ENCODE data around the gene GULP1. TPM values are rescaled to one million over a fixed set of nuclear protein-coding genes. Genes with fewer than 3 reads are reported as not detected.

Gene GULP1
- total and polyA plus RNA-seq, 2 of the 4 experiments (the other 2 are of a cell fraction) = 24.4 to 40.1 TPM

- no peaks in the 10 kb centered on the region for H3K4me1 ChIP-seq (ENCODE audit: control insufficient read depth, insufficient read depth, low read length)
- BruUV-seq (replicated peaks) = no TSS peak
- no peak overlapping the region for H3K56ac ChIP-seq (ENCODE audit: extremely low read depth, insufficient read depth, low read length)
- no peaks in the 10 kb centered on the region for H3K27me3 ChIP-seq (ENCODE audit: control insufficient read depth, insufficient read depth, low read length)
- no peaks in the 10 kb centered on the region for H3K36me3 ChIP-seq (ENCODE audit: control insufficient read depth, insufficient read depth, low read length)
- H3K4me2 ChIP-seq (ENCODE audit: low read depth, low read length) = no peak overlapping the region
- ATAC-seq (ENCODE audit: low read depth) (no peak), DNase-seq (no peak)
- no peak overlapping the region for H4K91ac ChIP-seq (ENCODE audit: insufficient read depth, low read depth, low read length)
- intact Hi-C loops (cut with micrococcal nuclease) (no loop called here), in situ Hi-C loops (cut with MboI; ENCODE audit: low sequenced_read_pairs) (no loop called here), dilution Hi-C loops (cut with HindIII; ENCODE audit: low sequenced_read_pairs, unreplicated experiment) (no loop called here)
- no peak overlapping the region for H2BK120ac ChIP-seq (ENCODE audit: low read depth, low read length)
- no peak overlapping the region for H3K4me3 ChIP-seq (ENCODE audit: insufficient read depth, low read depth, low read length)
- no peak overlapping the region for H3K4ac ChIP-seq (ENCODE audit: low read depth, low read length)
- H3K9me1 ChIP-seq (ENCODE audit: insufficient read depth, low read length) = no peaks in the 10 kb centered on the region
- H3K18ac ChIP-seq (ENCODE audit: low read depth, low read length) = no peak overlapping the region
- no peak overlapping the region for H2AFZ ChIP-seq (replicated peaks; ENCODE audit: low read length, poor library complexity)
- H2AK9ac ChIP-seq (replicated peaks; ENCODE audit: low read depth, low read length, poor library complexity) = no peak overlapping the region
- no peak overlapping the region for H3K9ac ChIP-seq (ENCODE audit: low read depth, low read length)
- H2BK5ac ChIP-seq (ENCODE audit: low read depth, low read length, poor library complexity, severe bottlenecking) = no peak overlapping the region
- ChIA-PET CTCF (interaction anchor here (0.6 kb wide), 1 partner anchor 690 kb away, joined by 3 read pairs; no protein-coding TSS in a partner anchor), POLR2A (ENCODE audit: unreplicated experiment) (no interaction called here)
- no peaks in the 10 kb centered on the region for H4K20me1 ChIP-seq (ENCODE audit: insufficient read depth, low read length)
- no peak for TF ChIP-seq POLR2A (IDR thresholded peaks at IDR 0.05; ENCODE audit: low read depth, low read length)
- no peak for TF ChIP-seq FOS (IDR thresholded peaks at IDR 0.05; ENCODE audit: low read depth, low read length)
- TF ChIP-seq SMC3 (IDR thresholded peaks at IDR 0.05; ENCODE audit: low read depth, low read length) = no peak
- no peak overlapping the region for H3K27ac ChIP-seq (ENCODE audit: insufficient read depth, low read length)
- H3K14ac ChIP-seq (replicated peaks; ENCODE audit: low read depth, low read length) = no peak overlapping the region
- WGBS, 2 experiments (ENCODE audit: extremely low coverage in 2 of 2, insufficient read length in 1 of 2) = no CpG with 5 or more reads among the region's 2 CpGs
- no peak overlapping the region for H4K5ac ChIP-seq (ENCODE audit: low read depth, low read length)
- H4K8ac ChIP-seq (ENCODE audit: low read depth in 2 of 2, low read length in 2 of 2) = no peak overlapping the region
- H3K23ac ChIP-seq (ENCODE audit: low read depth, low read length) = no peak overlapping the region
- no peak overlapping the region for H2AK5ac ChIP-seq (ENCODE audit: low read depth, low read length)
- H3K79me1 ChIP-seq (ENCODE audit: low read depth in 1 of 2, low read length in 2 of 2) = peaks cover 0 to 3% of the 10 kb centered on the region in 2 experiments; a peak in 2 of 4 replicates
- H3K9me3 ChIP-seq (ENCODE audit: control insufficient read depth, insufficient read depth, low read length) = no peaks in the 10 kb centered on the region
- no peak overlapping the region for H2BK20ac ChIP-seq (ENCODE audit: low read depth, low read length)
- no peak overlapping the region for H2BK15ac ChIP-seq (ENCODE audit: low read depth, low read length)
These were observed 5.9 kb upstream of the GULP1 start for GRCh38 chr2:188285774-188286173.
